ENCODE results near the gene MIA2. TPM values are rescaled to one million over a fixed set of nuclear protein-coding genes. Genes with fewer than 3 reads are reported as not detected.

Gene MIA2
- total RNA-seq, 1 experiment from 2014 or later: 43.9 TPM

GRCh38 chr14:39268393-39268792 lies 34.7 kb downstream of the MIA2 start:
- Histone ChIP-seq H4K20me1 (ENCODE audit: insufficient read depth) (peaks cover 40% of the 10 kb centered on the region), H3K79me2 (ENCODE audit: low read depth) (peaks cover 77% of the 10 kb centered on the region), H3K4me3 (peak overlapping the region; percentile 84), H3K4me1 (replicated peaks; ENCODE audit: insufficient read depth) (peaks cover 21% of the 10 kb centered on the region), H3K27me3 (ENCODE audit: insufficient read depth, low read depth) (no peaks in the 10 kb centered on the region), H3K27ac (peak overlapping the region; percentile 92), H3K36me3 (ENCODE audit: low read depth) (no peaks in the 10 kb centered on the region), H3F3A (ENCODE audit: insufficient read depth, low read depth) (peaks cover 20% of the 10 kb centered on the region; the same call in 1 of the 2 replicates), H3K9me3 (ENCODE audit: insufficient read depth, low read depth) (no peaks in the 10 kb centered on the region; the same call in 1 of the 2 replicates), H3K4me2 (peak overlapping the region; percentile 98), H3K9me2 (ENCODE audit: insufficient read depth) (no peaks in the 10 kb centered on the region), H2AFZ (no peak overlapping the region)
- intact Hi-C loops (cut with micrococcal nuclease; ENCODE audit: unreplicated experiment): loop anchor here (5.0 kb wide), 2 partner anchors 51 to 164 kb away; partner anchors contain the start of gene FBXO33
- no peak for DNase-seq
- TF ChIP-seq EZH2 (IDR thresholded peaks at IDR 0.05; ENCODE audit: low read depth) (no peak), CTCF (conservative IDR thresholded peaks at IDR 0.05) (no peak)
- ChIA-PET POLR2A (ENCODE audit: unreplicated experiment) (interaction anchor here (0.7 kb wide), 1 partner anchor 65 kb away, joined by 4 read pairs; no protein-coding TSS in a partner anchor), CTCF (interaction anchor here (0.7 to 1.0 kb wide), 2 partner anchors 49 to 158 kb away, joined by 3 read pairs; no protein-coding TSS in a partner anchor)
- BruUV-seq (replicated peaks): no TSS peak

- Histone ChIP-seq H3F3A (ENCODE audit: insufficient read depth, low read depth) (no peaks in the 10 kb centered on the region), H2AFZ (no peak overlapping the region), H3K4me2 (no peak overlapping the region), H3K9me3 (ENCODE audit: insufficient read depth, low read depth) (no peaks in the 10 kb centered on the region), H3K79me2 (ENCODE audit: low read depth) (peaks cover 96% of the 10 kb centered on the region), H3K36me3 (ENCODE audit: low read depth) (no peaks in the 10 kb centered on the region), H3K4me1 (replicated peaks; ENCODE audit: insufficient read depth) (peaks cover 20% of the 10 kb centered on the region), H3K27me3 (ENCODE audit: insufficient read depth, low read depth) (no peaks in the 10 kb centered on the region), H3K9me2 (ENCODE audit: insufficient read depth) (no peaks in the 10 kb centered on the region), H3K27ac (no peak overlapping the region), H4K20me1 (ENCODE audit: insufficient read depth) (peaks cover 75% of the 10 kb centered on the region), H3K4me3 (no peak overlapping the region)
- no TSS peak for BruUV-seq (replicated peaks)
- ChIA-PET POLR2A (ENCODE audit: unreplicated experiment) (no interaction called here), CTCF (interaction anchor here (0.6 kb wide), 1 partner anchor 41 kb away, joined by 3 read pairs; no protein-coding TSS in a partner anchor)
- DNase-seq: no peak
- TF ChIP-seq CTCF (conservative IDR thresholded peaks at IDR 0.05) (no peak), EZH2 (IDR thresholded peaks at IDR 0.05; ENCODE audit: low read depth) (no peak)
- intact Hi-C loops (cut with micrococcal nuclease; ENCODE audit: unreplicated experiment): no loop called here
Observed at GRCh38 chr14:39272918-39273317, 39.2 kb downstream of the MIA2 start.

- no TSS peak for BruUV-seq (replicated peaks)
Observed at GRCh38 chr14:39275395-39275794, 41.7 kb downstream of the MIA2 start.

More at GRCh38 chr14:39275395-39275794, 41.7 kb downstream of the MIA2 start:
- DNase-seq: no peak
- no peak overlapping the region for H3K4me3 ChIP-seq
- peaks cover 16% of the 10 kb centered on the region for H3K36me3 ChIP-seq (ENCODE audit: low read depth)
- H4K20me1 ChIP-seq (ENCODE audit: insufficient read depth): peaks cover 73% of the 10 kb centered on the region
- no peaks in the 10 kb centered on the region for H3K27me3 ChIP-seq (ENCODE audit: insufficient read depth, low read depth)
- no peak overlapping the region for H3K27ac ChIP-seq
- no peaks in the 10 kb centered on the region for H3K9me3 ChIP-seq (ENCODE audit: insufficient read depth, low read depth)
- ChIA-PET POLR2A (ENCODE audit: unreplicated experiment) (no interaction called here), CTCF (no interaction called here)
- intact Hi-C loops (cut with micrococcal nuclease; ENCODE audit: unreplicated experiment): no loop called here
- H3K4me2 ChIP-seq: no peak overlapping the region
- H3K79me2 ChIP-seq (ENCODE audit: low read depth): peaks cover 94% of the 10 kb centered on the region
- H3K9me2 ChIP-seq (ENCODE audit: insufficient read depth): no peaks in the 10 kb centered on the region
- 0 out of 2 replicates have a peak, but pooled peaks cover 8% of the 10 kb centered on the region for H3K4me1 ChIP-seq (replicated peaks; ENCODE audit: insufficient read depth)
- no peaks in the 10 kb centered on the region for H3F3A ChIP-seq (ENCODE audit: insufficient read depth, low read depth)
- TF ChIP-seq CTCF (conservative IDR thresholded peaks at IDR 0.05): no peak
- TF ChIP-seq EZH2 (IDR thresholded peaks at IDR 0.05; ENCODE audit: low read depth): no peak
- no peak overlapping the region for H2AFZ ChIP-seq
